ENCODE results near the gene NCOA5.
A peak's percentile ranks its signal among the peaks of the same experiment; 100 is the strongest.

The NCOA5 gene

GRCh38 chr20:46074006-46074405 lies 15.8 kb downstream of the NCOA5 start (continued):
- TF ChIP-seq ZNF585B (tag by site-specific recombination; IDR thresholded peaks at IDR 0.05): no peak
- no peak for TF ChIP-seq ZNF121 (tag by site-specific recombination; IDR thresholded peaks at IDR 0.05)
- TF ChIP-seq KLF1 (tag by site-specific recombination; IDR thresholded peaks at IDR 0.05): no peak
- TF ChIP-seq ZNF791 (tag by site-specific recombination; IDR thresholded peaks at IDR 0.05): no peak

GRCh38 chr20:46073443-46073842 lies 16.3 kb downstream of the NCOA5 start:
- Histone ChIP-seq H3K4me1 (ENCODE audit: control insufficient read depth, insufficient read depth, low read length) (peaks cover 6% of the 10 kb centered on the region; the same call in 1 of the 2 replicates), H3K4me3 (ENCODE audit: low read depth, low read length) (no peak overlapping the region), H3K27ac (ENCODE audit: extremely low read depth, low read depth, low read length) (no peak overlapping the region), H3K9me3 (ENCODE audit: control insufficient read depth, insufficient read depth, low read depth, low read length) (no peaks in the 10 kb centered on the region), H3K36me3 (ENCODE audit: control insufficient read depth in 2 of 2, insufficient read depth in 1 of 2, low read length in 2 of 2) (peaks cover 12 to 50% of the 10 kb centered on the region in 2 experiments)
- POLR2A ChIA-PET: no interaction called here
- CTCF ChIA-PET: no interaction called here
- TF ChIP-seq PRDM10 (tag by site-specific recombination; IDR thresholded peaks at IDR 0.05) (0 out of 2 replicates have a peak, but pooled peaks have one; percentile 21), ZBTB17 (tag by site-specific recombination; IDR thresholded peaks at IDR 0.05) (0 out of 2 replicates have a peak, but pooled peaks have one; percentile 36), OSR2 (tag by site-specific recombination; IDR thresholded peaks at IDR 0.05) (0 out of 2 replicates have a peak, but pooled peaks have one; percentile 10), ZNF302 (tag by site-specific recombination; IDR thresholded peaks at IDR 0.05; ENCODE audit: low read depth) (no peak), ZFP3 (tag by site-specific recombination; IDR thresholded peaks at IDR 0.05; ENCODE audit: low read depth) (no peak), ZNF423 (tag by site-specific recombination; IDR thresholded peaks at IDR 0.05) (no peak), GLIS1 (tag by site-specific recombination; IDR thresholded peaks at IDR 0.05) (peak; percentile 87), SP7 (tag by site-specific recombination; IDR thresholded peaks at IDR 0.05) (peak; percentile 89), KLF1 (tag by site-specific recombination; IDR thresholded peaks at IDR 0.05) (no peak), ZNF18 (tag by site-specific recombination; IDR thresholded peaks at IDR 0.05) (no peak), ZNF658 (tag by site-specific recombination; IDR thresholded peaks at IDR 0.05) (no peak), ZNF24 (tag by site-specific recombination; IDR thresholded peaks at IDR 0.05) (peak; percentile 34; the same call in 1 of the 2 replicates), ZNF416 (tag by site-specific recombination; IDR thresholded peaks at IDR 0.05) (no peak), SALL2 (tag by site-specific recombination; IDR thresholded peaks at IDR 0.05; ENCODE audit: borderline replicate concordance) (no peak)

- Histone ChIP-seq H3K36me3 (ENCODE audit: control insufficient read depth in 2 of 2, insufficient read depth in 1 of 2, low read length in 2 of 2) (peaks cover 16 to 50% of the 10 kb centered on the region in 2 experiments), H3K27ac (ENCODE audit: extremely low read depth, low read depth, low read length) (no peak overlapping the region), H3K4me1 (ENCODE audit: control insufficient read depth, insufficient read depth, low read length) (peaks cover 6% of the 10 kb centered on the region; the same call in 1 of the 2 replicates), H3K9me3 (ENCODE audit: control insufficient read depth, insufficient read depth, low read depth, low read length) (no peaks in the 10 kb centered on the region), H3K4me3 (ENCODE audit: low read depth, low read length) (no peak overlapping the region)
- TF ChIP-seq ZNF621 (tag by site-specific recombination; IDR thresholded peaks at IDR 0.05) (no peak), ATF2 (tag by site-specific recombination; IDR thresholded peaks at IDR 0.05; ENCODE audit: low read depth) (peak; percentile 76), ZNF629 (tag by site-specific recombination; IDR thresholded peaks at IDR 0.05) (0 out of 2 replicates have a peak, but pooled peaks have one; percentile 36), ZNF121 (tag by site-specific recombination; IDR thresholded peaks at IDR 0.05) (no peak), ZNF148 (tag by site-specific recombination; IDR thresholded peaks at IDR 0.05; ENCODE audit: borderline replicate concordance) (no peak)
- POLR2A ChIA-PET: no interaction called here
- CTCF ChIA-PET: interaction anchor here (0.6 kb wide), 1 partner anchor 61 kb away, joined by 4 read pairs; no protein-coding TSS in a partner anchor
Observed at GRCh38 chr20:46073024-46073423, 16.7 kb downstream of the NCOA5 start.

All from HEK293 (cell line).